Putamen (tissue), 1 donor: Measurements from ENCODE around the gene ADAMTS17.

Experiments
- DNase-seq: peaks from one replicate; pipeline ENCODE4 v3.0.0-alpha.2; 2016; ENCODE audit warnings: low spot score

ADAMTS17 gene

DNA sequence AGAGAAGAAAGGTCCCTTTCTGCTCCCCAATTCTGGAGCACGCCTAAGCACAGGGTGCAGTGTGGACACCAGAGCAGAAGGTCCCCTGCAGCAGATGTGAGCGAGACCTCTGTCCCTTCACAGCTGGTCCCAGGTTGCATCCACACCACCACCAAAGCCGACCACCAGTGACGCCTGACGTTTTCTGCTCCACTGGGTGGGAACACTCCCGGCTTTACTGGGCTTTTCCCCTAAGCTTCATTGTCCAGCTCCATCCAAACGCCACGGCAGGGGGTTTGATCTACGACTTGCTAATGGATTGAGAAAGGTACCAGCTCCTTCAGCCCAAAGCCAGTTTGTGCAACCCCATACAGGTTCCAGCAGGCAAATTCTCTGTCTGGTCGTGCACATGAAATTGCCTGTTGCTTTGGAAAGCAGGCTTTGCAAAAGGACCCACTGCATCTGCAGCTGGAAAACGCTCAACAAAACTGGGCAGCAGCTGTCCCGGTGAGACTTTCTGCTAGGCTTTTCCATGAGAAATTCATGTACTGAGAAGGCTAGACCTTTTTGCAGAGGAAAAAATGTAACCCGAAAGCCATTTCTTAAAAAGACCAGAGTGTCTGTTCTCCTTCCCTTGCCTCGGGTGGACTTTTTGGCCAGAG lies 31.1 kb downstream of the ADAMTS17 start:
- no peak for DNase-seq

DNA sequence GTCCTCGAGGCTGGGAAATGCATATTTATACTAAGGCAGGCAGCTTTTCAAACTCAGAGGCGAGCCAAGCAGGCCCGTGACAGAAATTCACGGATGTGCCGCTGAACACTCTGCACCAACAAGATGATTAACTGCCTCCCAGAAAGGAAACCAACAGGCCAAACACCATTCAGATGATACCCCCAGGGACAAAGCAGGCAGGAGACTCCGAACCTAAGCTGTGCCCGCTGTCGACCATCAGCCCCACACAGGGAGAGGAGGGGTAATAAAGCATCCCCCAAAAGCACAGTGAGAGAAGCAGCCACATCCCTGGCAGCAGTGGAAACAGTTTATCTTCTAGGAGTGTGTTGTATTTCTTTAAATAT lies 31.8 kb downstream of the ADAMTS17 start:
- no peak for DNase-seq

DNA sequence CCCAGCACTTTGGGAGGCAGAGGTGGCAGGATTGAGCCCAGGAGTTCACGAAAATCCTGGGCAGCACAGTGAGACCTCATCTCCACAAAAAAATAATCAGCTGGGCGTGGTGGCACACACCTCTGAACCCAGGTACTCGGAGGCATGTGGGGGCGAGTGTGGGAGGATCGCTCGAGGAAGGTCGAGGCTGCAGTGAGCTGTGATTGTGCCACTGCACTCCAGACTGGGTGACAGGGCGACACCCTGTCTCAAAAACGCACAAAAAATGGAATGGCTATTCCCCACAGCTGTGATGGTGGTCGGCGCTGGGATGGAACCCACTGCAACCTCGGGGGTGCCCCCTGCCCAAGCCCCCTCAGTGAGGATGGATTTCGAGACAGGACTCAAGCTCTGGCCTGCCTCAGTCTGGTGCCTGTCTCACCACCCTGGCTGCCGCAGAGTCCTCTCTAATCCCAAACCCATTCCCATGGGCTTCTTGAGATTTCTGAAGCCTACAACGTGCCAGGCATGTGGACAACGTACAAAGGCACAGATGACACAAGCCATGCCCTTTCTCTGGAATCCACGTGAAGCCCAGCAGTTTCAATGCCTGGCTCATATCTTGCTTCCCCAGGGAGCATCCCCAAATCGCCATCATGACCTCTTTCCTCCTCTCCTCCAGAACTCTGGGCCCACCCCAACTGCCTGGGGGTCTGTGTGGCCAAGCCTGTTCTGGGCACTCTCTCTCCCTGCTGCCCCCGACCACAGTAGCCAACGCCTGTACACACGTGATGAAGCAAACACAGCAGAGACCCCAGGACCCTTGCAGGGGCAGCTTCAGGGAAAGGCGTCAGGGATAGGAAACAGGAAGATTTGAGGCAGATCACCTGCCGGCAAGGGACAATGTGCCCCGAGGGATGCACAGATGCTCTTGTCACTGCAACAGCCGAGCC lies 32.4 kb downstream of the ADAMTS17 start:
- DNase-seq = no peak

DNA sequence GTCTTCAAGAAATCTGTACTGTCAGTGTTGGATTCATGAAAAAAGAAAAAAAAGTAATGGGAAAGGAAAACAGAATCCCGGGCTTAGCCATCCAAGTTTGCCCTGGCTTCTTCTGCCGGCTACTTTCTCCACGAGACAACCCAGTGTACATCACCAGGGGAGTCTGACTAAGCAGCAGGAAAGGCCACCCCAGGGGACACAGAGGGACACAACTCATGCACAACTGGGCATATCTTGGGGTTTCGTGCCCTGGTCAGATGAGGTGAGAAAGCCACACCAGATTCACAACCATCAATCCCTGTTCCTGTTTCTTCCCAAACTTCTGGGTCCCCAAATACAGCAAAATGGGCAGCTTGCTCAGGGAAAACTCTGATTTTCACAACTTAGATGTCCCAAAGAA lies 33.2 kb downstream of the ADAMTS17 start:
- no peak for DNase-seq

DNA sequence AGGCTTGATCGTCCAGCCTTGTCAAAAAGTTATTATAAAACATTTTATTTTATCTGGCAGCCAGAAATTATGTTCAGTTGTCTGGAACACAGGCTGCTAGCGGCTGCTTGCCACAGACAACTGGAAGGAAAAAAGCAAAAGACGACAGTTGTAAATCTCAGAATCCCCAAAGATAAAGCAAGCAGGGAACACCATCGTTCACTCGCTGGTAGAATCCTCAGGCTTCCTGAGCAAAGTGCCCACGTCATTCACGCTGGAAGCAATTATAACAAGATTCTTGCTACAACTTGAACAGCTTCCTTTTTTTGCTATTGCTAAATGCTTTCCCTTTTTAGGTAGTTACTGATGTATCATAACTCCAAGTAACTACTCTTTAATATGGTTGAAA lies 33.6 kb downstream of the ADAMTS17 start:
- DNase-seq = no peak

DNA sequence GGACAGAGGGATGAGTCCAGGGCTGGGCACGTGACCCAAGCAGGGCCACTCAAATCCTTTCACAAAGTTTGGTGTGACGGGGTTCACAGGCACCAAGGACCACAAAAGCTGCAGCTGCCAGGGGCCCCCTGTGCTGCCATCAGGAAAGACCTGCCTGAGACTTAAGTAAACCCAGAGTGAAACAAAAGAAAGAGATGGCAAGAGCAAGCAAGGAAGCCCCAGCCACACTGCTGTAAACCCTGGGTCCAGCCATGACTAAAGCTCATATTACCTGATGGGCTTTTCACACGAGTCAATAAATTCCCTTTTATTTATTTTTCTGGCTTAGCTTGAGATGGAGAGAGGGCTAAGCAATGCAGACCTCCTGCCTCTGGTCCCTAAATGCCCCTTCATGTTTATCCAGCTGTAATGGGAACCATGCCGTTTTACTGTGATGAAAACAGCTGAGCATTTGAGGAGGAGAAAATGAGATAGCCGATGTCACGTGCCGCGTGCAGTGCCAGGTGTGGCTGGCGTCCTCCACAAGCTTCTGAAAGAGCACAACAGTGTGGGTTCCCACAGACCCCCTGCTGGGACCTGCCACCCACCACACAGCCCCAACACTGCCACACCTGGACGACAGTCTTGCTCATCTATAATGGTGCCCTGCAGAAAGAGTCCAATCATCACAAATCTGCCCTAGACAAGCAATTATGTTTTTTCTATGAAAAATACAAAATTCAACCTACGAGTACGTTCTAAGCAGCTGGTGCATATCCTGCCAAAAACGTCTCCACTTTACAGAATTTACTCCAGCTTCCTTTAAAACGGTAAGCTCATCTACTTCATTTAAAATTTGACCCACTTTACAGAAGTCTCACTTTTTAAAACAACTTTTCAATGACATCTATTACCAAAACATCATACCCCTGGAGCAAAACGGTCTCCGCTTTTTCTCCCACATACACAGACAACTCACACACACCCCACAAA lies 34.2 kb downstream of the ADAMTS17 start:
- no peak for DNase-seq

DNA sequence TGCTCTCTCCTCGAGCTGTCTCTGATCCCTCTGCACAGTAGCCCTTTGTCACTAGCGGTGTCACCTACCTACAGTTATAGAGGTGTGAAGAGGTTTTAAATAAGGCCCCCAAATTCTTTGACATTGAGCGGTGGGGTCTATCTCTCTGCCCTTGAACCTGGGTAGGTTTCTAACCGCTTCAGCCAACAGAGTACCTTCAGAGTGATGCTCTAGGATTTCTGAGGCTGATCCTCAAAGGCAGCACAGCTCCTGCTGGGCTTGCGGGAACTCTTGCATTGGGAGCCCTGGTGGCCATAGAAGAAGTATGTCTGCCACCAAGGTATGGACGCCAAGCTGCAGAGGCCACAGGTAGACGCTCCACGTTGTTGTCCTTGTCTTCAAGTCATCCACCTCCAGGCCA lies 35.7 kb downstream of the ADAMTS17 start:
- no peak for DNase-seq

DNA sequence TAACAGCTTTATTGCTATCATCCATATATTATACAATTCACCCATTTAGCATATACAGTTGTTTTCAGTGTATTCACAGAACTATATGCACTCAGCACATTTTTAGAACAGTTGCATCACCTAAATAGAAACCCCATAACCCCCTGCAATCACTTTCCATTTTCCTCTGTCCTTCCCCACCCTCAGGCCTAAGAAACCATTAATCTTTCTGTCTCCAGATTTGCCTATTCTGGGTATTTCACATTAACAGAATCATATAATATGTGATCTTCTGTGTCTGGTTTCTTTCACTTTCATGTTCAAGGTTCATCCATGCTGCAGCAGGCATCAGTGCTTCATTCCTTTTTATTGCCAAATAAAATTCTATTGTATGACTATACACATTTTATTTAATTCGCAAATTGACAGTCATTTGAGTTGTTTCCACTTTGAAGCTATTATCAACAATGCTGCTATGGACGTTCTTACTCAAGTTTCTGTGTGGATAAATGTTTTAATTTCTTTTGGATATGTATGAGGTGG lies 39.8 kb downstream of the ADAMTS17 start:
- no peak for DNase-seq

DNA sequence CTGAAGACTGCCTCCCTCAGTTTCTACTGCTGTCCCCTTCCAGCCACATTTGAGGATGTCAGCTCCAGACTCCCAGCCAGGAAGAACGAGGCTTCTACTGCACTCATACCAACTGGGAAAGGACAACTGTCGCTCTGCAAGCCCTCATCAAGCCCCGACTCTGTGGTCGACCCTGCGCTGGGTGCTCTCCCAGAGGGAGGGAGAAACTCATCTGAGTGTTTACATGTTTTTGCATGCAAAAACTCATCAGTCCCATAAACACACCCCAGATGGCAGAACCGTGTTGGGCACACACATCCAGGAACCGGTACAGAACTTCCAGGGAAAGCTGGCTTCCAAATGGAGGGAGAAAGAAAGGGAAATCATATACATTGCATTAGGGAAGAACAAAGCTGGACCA lies 43.5 kb downstream of the ADAMTS17 start:
- no peak for DNase-seq

DNA sequence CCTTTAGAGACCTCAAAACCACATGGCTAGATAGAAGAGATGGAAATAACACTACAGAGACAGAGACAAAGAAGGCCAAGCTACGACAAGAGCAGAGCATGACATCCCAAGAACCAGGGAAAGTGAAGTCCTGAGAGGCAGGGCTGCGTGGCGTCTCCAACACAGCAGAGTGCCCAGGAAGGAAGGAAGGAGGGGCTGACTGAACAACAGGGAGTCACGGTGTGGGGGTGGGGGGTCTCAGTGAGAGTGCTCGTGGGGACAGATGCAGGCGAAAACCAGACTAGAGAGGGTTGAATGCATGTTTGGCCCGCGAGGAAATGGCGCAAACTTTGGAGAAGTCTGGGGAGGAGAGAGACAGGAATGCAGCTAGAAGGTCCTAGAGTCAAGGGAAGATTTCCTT lies 44.0 kb downstream of the ADAMTS17 start:
- DNase-seq = no peak

DNA sequence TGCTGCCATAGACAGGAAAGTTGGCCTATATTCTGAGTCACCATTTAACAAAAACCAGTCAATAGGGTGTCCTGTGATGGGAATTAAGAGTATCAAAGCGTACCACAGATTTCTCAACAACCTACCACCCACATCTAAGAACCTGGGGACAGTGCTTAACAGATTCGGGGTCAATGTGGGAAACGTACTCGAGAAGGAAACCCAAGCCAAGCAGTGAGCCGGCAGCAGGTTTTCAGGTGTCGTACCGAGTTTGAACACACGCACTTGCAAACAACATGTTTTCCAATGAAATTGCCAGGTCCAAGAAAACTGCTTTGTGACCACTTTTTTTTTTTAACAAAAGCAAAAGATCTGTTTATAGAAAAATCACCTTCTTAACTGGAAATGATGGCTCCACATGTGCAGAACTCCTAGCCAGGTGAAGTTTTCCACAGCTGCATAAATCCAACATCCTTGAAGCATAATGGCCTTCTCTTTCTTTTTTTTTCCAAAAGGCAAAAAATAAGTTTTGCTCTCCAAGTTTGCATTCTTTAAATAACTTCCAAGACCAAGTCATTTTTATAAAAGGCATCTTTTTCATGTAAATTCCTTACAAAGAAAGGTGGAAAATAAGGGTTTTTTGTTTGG lies 45.7 kb downstream of the ADAMTS17 start:
- DNase-seq = no peak

DNA sequence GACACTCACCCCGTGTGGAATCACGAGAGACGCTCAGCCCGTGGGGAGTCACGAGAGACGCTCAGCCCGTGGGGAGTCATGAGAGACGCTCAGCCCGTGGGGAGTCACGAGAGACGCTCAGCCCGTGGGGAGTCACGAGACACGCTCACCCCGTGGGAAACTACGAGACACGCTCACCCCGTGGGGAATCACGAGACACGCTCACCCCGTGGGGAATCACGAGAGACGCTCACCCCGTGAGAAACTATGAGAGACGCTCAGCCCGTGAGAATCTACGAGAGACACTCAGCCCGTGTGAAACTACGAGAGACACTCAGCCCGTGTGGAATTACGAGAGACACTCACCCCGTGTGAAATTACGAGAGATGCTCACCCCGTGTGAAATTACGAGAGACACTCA lies 49.8 kb downstream of the ADAMTS17 start:
- no peak for DNase-seq

DNA sequence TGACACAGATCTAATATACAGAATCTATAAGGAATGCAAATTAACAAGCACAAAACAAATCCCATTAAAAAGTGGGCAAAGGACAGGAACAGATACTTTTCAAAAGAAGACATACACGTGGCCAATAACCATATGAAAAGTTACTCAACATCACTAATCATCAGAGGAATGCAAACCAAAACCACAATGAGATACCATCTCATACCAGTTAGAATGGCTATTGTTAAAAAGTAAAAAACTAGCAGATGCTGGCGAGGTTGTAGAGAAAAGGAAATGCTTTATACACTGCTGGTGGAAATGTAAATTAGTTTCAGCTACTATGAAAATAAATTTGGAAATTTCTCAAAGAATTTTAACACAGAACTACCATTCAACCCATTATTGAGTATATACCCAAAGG lies 50.7 kb downstream of the ADAMTS17 start:
- no peak for DNase-seq

DNA sequence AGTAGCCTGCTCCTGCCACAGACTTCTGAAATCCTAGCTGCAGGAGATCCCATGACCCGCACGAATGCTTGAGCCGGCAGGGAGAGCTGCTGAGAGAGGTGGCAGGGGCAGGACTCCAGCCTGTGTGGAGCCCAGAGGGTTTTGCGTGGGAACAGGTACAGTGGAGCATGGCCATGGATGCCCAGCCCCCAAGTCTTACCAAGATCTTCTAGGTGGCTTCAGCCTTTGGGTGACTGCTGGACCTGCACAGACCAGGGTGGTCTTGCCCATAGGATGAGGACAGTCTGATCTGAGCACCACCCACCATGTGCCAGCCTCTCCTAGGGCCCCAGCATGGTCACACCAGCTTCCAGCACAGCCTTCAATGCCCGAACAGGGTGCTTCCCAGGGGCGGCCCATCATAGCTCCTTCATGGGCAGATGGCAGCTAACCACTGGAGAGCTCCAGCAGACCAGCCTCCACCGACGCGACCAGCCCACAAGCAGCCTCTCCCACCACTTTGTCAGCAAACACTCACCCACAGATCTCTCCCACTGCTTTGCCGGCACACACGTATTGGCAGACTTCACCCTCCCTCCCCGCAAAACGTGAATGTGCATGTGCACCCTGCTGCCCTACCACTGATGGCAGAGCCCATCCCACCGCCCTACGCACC lies 56.0 kb downstream of the ADAMTS17 start:
- no peak for DNase-seq

DNA sequence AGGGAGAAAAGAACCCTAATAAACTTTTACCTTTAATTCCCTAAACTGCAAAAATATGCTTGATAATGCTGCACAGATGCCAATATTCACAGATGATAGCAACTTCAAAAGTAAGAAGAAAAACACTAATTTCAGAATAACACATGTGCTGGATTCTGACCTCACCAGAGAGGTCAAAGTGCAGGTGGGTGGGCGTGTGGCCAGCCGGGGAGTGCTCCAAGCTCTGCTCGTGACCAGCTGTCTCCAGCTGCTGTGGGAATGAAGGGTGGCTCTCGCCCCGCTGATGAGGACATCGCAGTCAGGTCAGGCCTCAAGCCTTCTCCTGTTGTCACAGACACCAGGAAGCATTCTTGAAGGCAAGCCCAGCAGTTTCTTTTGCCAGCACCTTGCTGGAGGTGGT lies 57.1 kb downstream of the ADAMTS17 start:
- DNase-seq = no peak

DNA sequence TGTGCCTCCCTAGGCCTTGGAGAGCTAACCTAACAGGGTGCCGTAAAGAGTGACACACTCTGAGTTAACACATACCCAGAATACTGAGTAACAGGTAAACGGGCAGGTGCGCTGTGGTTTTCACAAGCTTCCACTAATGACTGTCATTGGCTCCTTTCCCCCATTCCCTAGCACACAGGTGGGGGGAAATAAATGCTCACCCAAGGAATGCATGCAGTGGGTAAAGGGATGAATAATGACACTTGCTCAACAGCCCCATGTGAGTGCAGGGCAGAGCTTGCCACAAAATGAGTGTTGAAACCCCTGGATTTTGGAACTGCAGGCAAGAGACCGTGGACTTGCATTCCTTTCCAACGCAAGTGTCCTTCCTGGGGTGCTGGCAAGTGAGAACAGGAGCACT lies 57.6 kb downstream of the ADAMTS17 start:
- no peak for DNase-seq

DNA sequence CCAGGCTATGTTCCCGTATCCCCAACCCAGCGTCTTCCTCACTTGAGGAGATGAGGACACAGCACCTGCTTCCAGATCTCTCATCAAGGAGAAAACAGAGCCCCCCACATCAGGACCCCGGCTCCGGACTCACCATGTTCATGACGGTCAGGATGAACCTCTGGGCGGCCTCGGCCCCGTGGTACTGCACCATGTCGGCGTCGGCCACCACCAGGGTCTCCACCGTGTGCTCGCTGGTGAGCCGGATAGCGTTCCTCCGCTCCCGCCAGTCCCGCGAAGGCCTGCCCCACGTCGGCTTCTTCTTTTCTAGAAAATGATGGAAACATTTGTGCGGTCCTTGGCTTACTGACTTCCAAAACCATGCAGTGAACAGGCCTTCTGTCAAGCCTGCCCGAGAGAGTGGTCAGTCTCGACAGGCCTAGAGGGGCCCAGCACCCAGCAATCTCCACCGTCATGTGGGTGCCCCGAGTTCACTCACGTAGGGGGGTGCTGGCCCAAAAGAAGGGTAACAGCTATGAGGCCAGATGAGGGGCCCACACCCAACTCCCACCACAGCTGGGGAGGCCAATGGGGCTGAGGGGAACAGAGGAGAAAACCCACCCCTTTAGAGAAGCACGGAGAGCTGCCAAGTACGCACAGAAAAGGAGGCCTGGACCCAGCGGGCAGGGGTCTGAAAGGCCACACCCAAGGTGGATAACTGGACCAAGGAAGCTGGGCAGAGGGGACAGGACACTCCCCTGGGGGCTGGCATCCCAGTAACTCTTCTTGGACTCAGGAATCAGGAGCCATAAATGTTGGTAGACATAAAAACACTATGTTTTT lies 60.5 kb downstream of the ADAMTS17 start:
- no peak for DNase-seq

DNA sequence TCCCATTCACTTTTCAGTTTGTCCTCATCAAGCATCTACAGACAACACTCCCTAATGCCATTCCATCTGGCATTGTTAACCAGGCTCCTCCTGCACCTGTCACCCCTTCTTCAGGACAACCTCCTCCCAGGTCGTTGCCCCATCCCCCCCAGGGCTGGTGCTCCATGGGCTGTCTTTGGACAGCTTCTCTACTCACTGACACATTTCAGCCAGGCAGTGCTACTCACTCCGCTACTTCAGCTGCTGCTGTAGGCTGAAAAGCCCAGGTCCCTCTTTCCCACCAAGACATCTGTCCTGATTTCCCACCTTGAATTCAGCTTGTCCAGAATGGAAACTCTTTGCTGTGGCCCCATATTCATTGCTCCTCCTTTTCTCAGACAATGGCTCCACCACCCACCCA lies 61.9 kb downstream of the ADAMTS17 start:
- no peak for DNase-seq

DNA sequence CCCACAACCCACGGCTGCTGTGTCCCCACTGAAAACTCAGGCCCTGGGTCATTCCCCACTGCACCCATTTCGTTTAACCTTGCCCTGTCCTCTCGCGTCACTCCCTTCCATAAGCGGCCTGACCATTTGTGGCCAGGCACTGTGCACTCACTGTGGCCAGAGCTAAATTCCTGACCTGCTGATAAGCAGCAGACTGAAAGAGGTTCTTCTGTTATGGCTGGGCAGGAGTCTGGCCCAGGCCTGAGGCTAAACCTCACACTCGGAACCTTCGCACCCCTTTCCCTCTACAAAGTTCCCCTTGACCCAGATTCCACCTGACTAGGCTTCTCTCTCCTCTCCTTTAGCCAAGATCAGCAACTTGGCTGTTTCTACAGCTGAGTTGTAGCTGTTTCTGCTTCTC lies 62.3 kb downstream of the ADAMTS17 start:
- no peak for DNase-seq

DNA sequence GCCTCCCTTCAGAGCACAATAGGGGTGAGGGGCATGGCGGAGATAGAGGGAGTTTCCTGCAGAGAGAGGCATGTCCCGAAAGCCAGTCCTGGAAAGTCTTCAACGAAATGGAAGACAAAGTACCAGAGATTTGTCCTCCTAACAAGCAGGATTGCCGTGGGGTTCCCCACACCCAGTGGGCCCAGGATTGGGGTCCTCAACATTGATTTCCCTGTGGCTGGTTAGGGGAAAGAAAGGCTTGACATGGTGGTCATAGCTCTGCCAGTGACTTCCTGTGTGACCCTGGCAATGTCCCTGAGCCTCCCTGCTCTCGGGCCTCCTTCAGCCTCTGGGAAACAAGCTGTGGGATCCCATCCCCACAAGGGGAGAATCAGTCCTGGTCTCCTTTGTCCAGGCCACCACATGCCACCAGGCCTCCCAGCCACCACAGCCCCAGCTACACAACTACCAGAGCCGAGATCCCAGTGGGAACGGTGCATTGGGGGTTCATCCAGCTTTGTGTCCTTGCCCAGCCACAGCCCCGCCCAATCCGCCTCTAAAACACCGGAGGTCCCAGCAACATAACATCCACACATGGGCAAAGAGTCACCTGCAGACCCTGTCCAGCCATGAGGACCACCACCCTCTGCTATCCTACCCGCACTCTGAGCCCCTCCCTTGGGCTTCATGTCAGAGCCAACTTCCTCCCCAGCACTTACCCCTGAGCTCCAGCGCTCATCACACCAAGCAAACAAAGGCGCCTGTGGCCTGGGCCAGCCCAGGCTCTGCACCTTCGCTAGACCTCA lies 63.0 kb downstream of the ADAMTS17 start:
- DNase-seq = no peak
